GM06990 (cell line): ENCODE data around the gene SPATA32.
A peak's percentile ranks its signal among the peaks of the same experiment; 100 is the strongest.

ENCODE experiments used
- DNase-seq: peaks from one replicate; pipeline ENCODE4 v3.0.0-alpha.2; 2011; ENCODE audit not compliant: insufficient read length; ENCODE audit errors: extremely low read depth
- H3K27me3 ChIP-seq: replicated peaks from 2 replicates; pipeline ENCODE4 v1.6.0; 2011; ENCODE audit warnings: low read length; ENCODE audit not compliant: control insufficient read depth, insufficient read depth
- H3K36me3 ChIP-seq: 2 replicates; pipeline ENCODE4 v1.5.1; 2011; ENCODE audit warnings: low read length; ENCODE audit not compliant: control insufficient read depth, insufficient read depth
- H3K4me3 ChIP-seq: replicated peaks from 2 replicates; pipeline ENCODE4 v1.5.1; 2011; ENCODE audit warnings: low read depth, mild to moderate bottlenecking, control low read depth, low read length
- TF ChIP-seq, protein P1 (sequence below): IDR thresholded peaks from 2 replicates; pipeline ENCODE4 v1.5.1; 2011; ENCODE audit warnings: low read length, control low read depth, mild to moderate bottlenecking, inconsistent platforms; ENCODE audit not compliant: insufficient read depth, poor library complexity, severe bottlenecking

The SPATA32 gene

GRCh38 chr17:45251931-45252330 lies 10.0 kb downstream of the SPATA32 start:
- TF ChIP-seq, protein P1, sequence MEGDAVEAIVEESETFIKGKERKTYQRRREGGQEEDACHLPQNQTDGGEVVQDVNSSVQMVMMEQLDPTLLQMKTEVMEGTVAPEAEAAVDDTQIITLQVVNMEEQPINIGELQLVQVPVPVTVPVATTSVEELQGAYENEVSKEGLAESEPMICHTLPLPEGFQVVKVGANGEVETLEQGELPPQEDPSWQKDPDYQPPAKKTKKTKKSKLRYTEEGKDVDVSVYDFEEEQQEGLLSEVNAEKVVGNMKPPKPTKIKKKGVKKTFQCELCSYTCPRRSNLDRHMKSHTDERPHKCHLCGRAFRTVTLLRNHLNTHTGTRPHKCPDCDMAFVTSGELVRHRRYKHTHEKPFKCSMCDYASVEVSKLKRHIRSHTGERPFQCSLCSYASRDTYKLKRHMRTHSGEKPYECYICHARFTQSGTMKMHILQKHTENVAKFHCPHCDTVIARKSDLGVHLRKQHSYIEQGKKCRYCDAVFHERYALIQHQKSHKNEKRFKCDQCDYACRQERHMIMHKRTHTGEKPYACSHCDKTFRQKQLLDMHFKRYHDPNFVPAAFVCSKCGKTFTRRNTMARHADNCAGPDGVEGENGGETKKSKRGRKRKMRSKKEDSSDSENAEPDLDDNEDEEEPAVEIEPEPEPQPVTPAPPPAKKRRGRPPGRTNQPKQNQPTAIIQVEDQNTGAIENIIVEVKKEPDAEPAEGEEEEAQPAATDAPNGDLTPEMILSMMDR = no peak
- Histone ChIP-seq H3K27me3 (no peaks in the 10 kb centered on the region), H3K4me3 (no peak overlapping the region), H3K36me3 (peaks cover 6% of the 10 kb centered on the region)
- no peak for DNase-seq

DNA sequence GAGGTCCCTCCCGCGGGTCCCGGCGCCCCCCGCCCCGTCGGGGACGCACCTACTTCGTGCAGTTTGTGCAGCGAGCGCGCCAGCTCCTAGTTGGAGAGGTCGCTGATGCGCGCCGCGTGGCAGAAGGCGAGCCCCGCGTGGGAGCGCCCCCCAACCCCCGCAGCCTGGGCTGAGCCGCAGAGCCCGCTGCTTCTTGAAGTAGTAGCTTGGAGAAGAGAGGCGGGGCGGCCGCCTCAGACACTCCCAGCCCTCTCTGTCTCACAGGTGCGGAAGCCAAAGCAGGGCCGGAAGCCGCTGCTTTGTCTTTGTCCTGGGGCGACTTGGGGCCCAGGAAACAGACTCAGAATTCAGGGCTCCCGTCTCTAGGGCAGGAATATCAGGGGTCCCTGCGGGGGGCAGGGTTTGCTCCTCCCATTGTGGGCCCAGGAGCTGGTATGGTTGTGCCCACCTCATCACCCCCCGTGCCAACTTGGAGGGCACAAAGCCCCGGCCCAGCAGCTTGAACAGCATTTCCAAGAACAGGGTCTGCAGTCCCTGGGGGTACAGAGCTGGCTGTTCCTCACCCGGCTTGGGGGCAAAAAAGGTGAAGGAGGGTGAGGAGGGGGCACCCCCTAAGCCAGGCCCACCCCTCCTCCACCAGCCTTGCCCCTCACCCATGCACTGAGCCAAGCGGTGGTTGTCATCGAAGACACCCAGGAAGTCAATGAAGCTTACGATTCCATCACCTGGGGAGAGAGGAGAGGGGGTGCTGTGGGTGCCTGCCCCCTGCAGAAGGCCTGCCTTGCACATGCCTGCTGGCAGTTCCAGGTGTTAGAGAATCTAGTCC lies 13.5 kb downstream of the SPATA32 start:
- peak; percentile 80 for DNase-seq
- TF ChIP-seq, protein P1 = no peak
- Histone ChIP-seq H3K4me3 (peak overlapping the region; percentile 86), H3K36me3 (peaks cover 31% of the 10 kb centered on the region), H3K27me3 (no peaks in the 10 kb centered on the region)

DNA sequence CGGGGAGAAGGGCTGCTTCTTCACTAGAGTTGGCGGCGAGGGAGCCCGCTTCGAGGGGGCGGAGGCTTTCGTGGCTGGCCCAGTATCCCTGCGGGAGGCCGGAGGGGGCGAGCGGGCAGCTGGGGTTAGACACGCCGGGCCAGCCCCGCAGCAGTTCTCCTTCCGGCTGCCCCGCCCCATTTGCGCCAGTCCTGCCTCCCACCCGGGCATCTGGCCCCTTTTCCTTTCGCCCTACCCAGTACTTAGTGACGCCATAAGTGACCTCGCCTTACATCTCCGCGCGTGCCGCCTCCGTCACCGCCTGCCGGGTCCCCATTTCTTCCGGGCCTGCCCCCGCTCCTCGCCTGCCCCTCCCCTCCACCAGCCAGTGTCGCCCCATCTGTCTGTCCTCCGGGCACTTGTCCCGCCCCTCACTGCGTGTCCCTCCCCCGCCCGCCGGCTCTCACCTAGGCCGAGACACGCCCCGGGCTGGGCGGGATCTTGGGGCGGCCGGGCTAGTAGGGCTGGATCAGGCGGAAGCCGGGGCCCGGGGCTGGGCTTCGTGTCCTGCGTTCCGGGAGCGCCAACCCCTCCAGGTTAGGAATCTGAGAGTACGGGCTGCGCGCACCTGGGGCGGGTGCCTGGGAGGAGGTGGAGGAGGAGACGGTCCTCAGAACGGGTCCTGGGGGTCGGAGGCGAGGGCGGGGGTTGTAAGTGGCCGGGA lies 14.3 kb downstream of the SPATA32 start:
- H3K4me3 ChIP-seq = peak overlapping the region; percentile 86
- DNase-seq = peak; percentile 96
- TF ChIP-seq, protein P1 = no peak
- H3K36me3 ChIP-seq = peaks cover 37% of the 10 kb centered on the region
- H3K27me3 ChIP-seq = no peaks in the 10 kb centered on the region

DNA sequence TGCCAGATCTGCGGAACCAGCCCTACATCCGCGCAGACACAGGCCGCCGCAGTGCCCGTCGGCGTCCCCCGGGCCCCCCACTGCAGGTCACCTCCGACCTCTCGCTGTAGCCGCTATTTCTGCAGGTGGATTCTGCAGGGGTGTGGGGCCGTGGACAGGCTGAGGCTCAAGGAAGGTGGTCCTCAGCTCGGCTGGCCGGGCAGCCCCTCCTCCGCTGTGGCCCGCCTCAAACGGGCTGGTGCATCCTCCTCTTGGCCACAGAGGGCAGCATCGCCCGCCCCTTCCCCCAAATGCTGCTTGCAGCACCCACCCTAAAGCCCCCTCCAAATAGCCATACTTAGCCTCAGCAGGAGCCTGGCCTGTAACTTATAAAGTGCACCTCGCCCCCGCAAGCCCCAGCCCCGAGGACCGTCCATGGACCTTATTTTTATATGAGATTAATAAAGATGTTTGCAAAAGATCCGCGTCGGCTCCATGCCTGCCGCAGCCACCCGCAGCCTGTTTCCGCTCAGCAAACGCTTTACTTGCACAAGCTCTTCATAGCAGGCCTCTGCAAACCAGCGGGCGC lies 14.9 kb downstream of the SPATA32 start:
- no peaks in the 10 kb centered on the region for H3K27me3 ChIP-seq
- no peak for DNase-seq
- H3K4me3 ChIP-seq = peak overlapping the region; percentile 86
- peaks cover 41% of the 10 kb centered on the region for H3K36me3 ChIP-seq
- TF ChIP-seq, protein P1 = peak; percentile 50

DNA sequence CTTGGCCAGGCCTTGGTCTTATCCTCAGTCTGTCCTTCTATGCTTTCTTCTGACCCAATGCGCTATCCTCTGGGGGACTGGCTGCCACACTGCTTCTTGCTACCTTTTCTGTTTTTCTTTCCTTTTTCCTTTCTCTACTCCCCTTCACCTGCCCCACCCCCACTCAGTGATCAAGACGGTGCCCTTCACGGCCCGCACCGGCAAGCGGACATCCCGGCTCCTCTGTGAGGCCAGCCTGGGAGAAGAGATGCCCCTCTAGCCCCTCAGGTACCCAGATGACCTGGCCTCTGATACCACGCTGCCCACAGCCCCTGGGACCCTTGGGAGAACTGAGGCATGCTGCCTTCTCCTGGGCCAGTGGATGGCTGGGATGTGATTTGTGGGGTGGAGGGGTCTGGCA lies 15.6 kb downstream of the SPATA32 start:
- Histone ChIP-seq H3K36me3 (peaks cover 41% of the 10 kb centered on the region), H3K4me3 (no peak overlapping the region), H3K27me3 (no peaks in the 10 kb centered on the region)
- DNase-seq = no peak
- TF ChIP-seq, protein P1 = no peak
